ENCODE results near the gene RREB1.

GRCh38 chr6:7142228-7142801 is 34.6 kb downstream of the RREB1 start:
- TF ChIP-seq REST (tag by site-specific recombination; IDR thresholded peaks at IDR 0.05) (no peak), GLI2 (tag by site-specific recombination; IDR thresholded peaks at IDR 0.05; ENCODE audit: borderline replicate concordance, low read depth) (no peak), ZFP3 (tag by site-specific recombination; IDR thresholded peaks at IDR 0.05; ENCODE audit: low read depth) (no peak), ATF2 (tag by site-specific recombination; IDR thresholded peaks at IDR 0.05; ENCODE audit: low read depth) (no peak), HOXA7 (CRISPR knock-in tag; IDR thresholded peaks at IDR 0.05; ENCODE audit: borderline replicate concordance) (no peak), CTCF (tag by site-specific recombination; IDR thresholded peaks at IDR 0.05) (no peak), ZNF513 (tag by site-specific recombination; IDR thresholded peaks at IDR 0.05) (no peak), ZNF274 (IDR thresholded peaks at IDR 0.05; ENCODE audit: low read length) (no peak), ZNF274 (tag by site-specific recombination; IDR thresholded peaks at IDR 0.05; ENCODE audit: borderline replicate concordance) (no peak), BCL11A (tag by site-specific recombination; IDR thresholded peaks at IDR 0.05; ENCODE audit: low read depth) (no peak)
